CD4-positive, alpha-beta T cell treated with Interleukin-6 at 100 ng/mL for 8 hours (primary cell): ENCODE measurements around the gene OPN1MW.
A peak's percentile ranks its signal among the peaks of the same experiment; 100 is the strongest.
"Not testable (repeated sequence)": the region's sequence is repeated elsewhere in the genome, so short reads cannot be mapped to it uniquely, and the experiment has no call there.

ENCODE experiments used
- DNase-seq: peaks from one replicate; pipeline ENCODE4 v3.0.0-alpha.2; 2020; ENCODE audit warnings: mixed read lengths, low spot score

The OPN1MW gene

DNA sequence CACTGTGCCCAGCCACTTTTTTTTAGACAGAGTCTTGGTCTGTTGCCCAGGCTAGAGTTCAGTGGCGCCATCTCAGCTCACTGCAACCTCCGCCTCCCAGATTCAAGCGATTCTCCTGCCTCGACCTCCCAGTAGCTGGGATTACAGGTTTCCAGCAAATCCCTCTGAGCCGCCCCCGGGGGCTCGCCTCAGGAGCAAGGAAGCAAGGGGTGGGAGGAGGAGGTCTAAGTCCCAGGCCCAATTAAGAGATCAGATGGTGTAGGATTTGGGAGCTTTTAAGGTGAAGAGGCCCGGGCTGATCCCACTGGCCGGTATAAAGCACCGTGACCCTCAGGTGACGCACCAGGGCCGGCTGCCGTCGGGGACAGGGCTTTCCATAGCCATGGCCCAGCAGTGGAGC is at the start of gene OPN1MW:
OPN1MW (plus strand) TSS at position 301 of the 400 bp plus-strand sequence; CDS start at position 383, 82 bp downstream.
- DNase-seq: not testable (repeated sequence)

- peak; percentile 30 for DNase-seq
Measured at GRCh38 chrX:154135458-154136229, 46.8 kb upstream of the OPN1MW start.

DNA sequence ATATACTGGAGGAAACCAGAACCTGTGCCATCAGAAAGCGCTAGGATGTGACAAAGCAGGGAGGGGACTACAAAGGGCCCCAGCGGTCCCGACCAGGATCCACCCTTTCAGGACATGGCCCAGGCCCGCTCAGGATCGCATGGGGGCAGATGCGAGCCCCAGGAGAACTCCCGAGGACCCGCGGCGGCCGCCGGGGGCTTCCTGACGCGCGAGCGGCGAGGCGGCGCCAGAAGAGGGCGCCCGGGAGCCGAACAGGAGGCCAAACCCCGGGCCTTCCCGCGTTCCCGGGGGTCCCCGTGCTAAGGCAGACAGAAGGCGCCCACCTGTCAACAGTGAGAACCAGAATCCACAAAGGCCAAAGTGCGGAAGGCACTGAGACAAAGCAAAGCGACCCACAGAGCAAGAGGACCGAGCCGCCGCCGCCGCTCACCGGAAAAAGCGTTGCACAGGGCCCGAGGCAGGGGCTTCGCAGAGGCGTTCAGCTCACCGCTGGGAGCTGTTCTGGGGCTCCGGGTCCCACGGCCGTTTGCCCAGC is 45.7 kb upstream of the OPN1MW start:
- DNase-seq: peak; percentile 49

DNA sequence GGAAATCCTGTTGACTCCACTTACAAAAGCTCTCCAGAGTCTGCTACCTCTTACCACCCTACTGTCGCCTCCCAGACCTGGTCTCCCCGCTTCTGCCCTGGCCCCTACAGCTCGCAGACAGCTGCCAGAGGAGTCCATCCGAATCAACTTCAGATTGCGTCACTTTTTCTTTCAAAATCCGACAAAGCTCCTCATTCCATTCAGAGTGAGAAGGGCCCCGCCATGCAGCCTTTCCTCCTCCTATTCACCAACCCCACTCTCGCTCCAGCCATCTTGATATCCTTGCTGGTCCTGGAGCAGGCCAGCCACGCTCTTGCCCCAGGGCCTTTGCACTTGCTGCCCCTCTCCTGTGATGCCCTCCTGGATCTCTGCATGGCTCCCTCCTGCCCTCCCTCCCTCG is 43.5 kb upstream of the OPN1MW start:
- DNase-seq: no peak

DNA sequence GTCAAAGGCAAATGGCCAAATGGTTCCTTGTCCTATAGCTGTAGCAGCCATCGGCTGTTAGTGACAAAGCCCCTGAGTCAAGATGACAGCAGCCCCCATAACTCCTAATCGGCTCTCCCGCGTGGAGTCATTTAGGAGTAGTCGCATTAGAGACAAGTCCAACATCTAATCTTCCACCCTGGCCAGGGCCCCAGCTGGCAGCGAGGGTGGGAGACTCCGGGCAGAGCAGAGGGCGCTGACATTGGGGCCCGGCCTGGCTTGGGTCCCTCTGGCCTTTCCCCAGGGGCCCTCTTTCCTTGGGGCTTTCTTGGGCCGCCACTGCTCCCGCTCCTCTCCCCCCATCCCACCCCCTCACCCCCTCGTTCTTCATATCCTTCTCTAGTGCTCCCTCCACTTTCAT is 42.2 kb upstream of the OPN1MW start:
- no peak for DNase-seq

DNA sequence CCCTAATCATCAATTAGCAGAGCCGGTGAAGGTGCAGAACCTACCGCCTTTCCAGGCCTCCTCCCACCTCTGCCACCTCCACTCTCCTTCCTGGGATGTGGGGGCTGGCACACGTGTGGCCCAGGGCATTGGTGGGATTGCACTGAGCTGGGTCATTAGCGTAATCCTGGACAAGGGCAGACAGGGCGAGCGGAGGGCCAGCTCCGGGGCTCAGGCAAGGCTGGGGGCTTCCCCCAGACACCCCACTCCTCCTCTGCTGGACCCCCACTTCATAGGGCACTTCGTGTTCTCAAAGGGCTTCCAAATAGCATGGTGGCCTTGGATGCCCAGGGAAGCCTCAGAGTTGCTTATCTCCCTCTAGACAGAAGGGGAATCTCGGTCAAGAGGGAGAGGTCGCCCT is 41.7 kb upstream of the OPN1MW start:
- no peak for DNase-seq

DNA sequence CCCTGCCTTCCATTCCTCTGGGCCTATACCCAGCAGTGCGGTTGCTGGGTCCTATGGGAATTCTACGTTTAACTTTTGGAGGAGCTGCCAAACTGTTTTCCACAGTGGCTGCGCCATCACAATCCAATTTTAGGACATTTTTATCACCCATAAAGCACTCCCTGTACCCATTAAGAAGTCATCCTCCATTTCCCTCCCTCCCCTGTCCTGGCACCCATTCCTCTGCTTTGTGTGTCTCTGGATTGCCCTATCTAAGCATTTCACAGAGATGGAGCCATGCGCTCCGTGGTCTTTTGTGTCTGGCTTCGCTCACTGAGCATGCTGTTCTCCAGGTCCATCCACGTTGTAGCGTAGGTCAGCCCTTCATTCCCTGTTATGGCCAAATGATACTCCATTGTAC is 40.0 kb upstream of the OPN1MW start:
- DNase-seq: no peak

DNA sequence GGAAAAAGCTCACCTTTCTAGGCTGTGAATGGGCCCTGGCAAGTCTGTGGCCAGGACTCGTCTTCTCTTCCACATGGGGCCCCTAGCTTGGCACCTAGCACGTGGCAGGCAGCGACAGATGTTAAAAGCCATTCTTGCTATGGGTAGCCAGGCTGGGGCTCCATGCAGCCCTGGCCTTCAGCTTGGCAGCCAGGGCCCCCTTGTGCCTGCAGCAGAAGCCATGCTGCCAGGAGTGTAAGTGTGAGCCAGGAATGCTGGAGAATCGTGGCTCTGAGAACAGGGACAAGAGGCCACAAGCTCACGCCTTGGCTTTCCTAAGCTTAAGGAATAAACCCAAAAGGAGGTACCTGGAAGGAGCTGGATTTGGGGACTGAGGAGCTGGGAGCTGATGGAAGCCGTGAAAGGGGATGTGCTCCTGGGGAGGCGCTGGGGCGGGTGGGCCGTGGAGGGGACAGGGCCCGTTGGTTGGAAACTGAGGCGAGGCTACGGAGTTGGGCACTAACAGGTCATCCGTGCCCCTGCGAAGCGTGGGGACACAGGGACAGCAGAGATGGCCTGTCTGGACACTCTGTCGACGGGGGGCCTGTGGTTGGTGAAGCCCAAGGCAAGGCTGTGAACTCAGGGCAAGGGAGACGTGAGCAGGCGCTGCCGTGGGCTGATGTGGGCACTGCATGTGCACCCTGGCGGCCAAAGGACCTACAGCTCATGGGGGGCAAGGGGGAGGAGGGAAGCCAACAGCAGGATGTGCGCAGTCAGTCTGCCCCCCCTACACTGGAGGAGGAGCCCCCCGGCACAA is 39.2 kb upstream of the OPN1MW start:
- no peak for DNase-seq

DNA sequence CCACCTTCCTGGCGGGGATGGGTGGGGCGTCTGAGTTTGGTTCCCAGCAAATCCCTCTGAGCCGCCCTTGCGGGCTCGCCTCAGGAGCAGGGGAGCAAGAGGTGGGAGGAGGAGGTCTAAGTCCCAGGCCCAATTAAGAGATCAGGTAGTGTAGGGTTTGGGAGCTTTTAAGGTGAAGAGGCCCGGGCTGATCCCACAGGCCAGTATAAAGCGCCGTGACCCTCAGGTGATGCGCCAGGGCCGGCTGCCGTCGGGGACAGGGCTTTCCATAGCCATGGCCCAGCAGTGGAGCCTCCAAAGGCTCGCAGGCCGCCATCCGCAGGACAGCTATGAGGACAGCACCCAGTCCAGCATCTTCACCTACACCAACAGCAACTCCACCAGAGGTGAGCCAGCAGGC is 38.4 kb upstream of the OPN1MW start, which contains the start of gene OPN1LW:
OPN1LW (plus strand) TSS at position 234 of the 400 bp plus-strand sequence; CDS start at position 275, 41 bp downstream.
- DNase-seq: not testable (repeated sequence)

DNA sequence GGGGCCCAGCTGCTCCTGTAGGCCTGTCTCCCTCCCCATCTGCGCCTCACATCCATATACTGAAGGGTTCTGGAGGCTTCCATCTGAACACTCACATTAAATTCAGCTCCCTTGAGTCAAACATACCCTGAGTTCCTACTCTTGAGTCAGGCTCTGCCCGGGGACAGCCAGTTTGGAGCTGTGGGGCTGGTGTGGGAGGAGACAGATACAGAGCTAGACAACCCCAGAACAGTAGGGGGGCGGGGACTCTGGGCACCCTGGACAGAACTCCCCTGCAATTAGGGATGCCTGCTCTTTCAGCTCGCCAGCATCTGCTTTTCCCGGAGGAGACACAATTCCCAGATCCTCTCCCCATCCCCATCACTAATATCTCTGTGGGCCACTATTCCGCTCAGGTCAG is 31.4 kb upstream of the OPN1MW start:
- not testable (repeated sequence) for DNase-seq

DNA sequence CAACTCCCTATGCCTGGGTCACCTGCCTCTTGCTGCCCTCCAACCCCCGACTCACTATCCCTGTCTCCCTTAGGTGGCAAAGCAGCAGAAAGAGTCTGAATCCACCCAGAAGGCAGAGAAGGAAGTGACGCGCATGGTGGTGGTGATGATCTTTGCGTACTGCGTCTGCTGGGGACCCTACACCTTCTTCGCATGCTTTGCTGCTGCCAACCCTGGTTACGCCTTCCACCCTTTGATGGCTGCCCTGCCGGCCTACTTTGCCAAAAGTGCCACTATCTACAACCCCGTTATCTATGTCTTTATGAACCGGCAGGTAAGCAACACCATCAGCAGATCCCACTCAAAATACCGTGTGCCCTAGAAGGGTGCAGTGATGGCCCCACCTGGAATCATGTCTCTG is 26.2 kb upstream of the OPN1MW start:
- DNase-seq: not testable (repeated sequence)

GRCh38 chrX:154157207-154157606 is 25.2 kb upstream of the OPN1MW start:
- DNase-seq: not testable (repeated sequence)

- DNase-seq: not testable (repeated sequence)
Measured at GRCh38 chrX:154159345-154159744, 23.1 kb upstream of the OPN1MW start.

GRCh38 chrX:154164902-154165301 is 17.5 kb upstream of the OPN1MW start:
- DNase-seq: not testable (repeated sequence)

GRCh38 chrX:154168384-154168783 is 14.0 kb upstream of the OPN1MW start:
- DNase-seq: not testable (repeated sequence)

GRCh38 chrX:154172535-154172943 is 9.9 kb upstream of the OPN1MW start:
- DNase-seq: not testable (repeated sequence)

DNA sequence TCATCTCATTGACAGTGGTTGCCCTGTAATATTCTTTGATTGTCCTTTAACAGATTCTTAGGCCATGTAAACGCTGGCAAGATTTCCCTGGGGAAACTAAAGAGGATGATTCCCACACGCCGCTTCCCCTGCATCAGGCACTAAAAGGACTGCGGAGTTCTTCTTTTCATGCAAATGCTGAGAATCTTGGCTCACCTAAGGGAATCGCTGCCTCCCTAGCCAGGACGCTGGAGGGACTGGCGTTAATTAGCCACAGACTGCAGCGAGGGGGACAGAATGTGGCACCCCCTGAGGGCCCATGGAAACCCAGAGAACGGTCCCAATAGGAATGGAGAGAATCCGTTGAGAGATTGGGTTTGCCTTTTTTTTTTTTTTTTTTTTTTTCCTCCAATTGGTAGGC is 8.0 kb upstream of the OPN1MW start:
- DNase-seq: not testable (repeated sequence)

- DNase-seq: not testable (repeated sequence)
Measured at GRCh38 chrX:154183794-154184193, 1.4 kb downstream of the OPN1MW start.

DNA sequence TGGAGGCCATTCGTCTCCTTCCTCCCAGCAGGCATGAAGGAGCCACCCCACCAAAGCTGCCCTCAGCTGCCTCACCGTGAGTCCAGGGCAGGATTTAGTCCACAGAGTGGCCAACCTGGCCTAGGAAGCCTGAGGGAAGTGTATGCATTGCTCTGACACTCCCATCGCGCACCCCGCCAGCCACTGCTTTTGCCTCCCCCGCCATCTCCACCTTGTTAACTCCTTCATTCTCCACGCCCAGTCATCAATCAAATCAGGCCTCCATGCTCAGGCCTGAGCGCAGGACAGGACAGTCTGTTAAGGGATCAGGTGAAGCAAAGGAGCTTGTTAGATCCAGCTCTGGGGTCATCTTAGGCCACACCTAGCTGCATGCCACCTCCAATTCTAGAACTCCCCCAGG is 10.4 kb downstream of the OPN1MW start:
- DNase-seq: not testable (repeated sequence)

DNA sequence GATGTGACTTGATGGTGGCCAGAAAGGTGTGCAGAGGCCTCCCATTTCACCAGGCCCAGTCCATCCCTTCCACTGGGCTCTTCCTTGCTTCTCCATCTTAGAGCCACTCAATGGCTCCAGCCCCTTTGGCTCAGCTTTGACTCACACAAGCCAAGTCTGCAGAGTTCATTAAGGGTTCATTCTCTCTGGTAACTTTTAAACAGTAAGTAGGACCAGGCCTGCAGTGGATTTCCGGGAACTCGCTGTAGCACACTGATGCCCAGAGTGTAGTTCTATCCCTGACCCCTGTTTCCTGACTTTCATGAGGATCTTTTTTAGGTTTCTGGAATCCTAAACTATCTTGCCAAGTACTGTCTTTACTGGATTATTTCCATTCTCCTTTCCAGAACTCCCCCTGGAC is 11.9 kb downstream of the OPN1MW start:
- DNase-seq: not testable (repeated sequence)

- DNase-seq: not testable (repeated sequence)
Measured at GRCh38 chrX:154196466-154196865, 14.1 kb downstream of the OPN1MW start.

DNA sequence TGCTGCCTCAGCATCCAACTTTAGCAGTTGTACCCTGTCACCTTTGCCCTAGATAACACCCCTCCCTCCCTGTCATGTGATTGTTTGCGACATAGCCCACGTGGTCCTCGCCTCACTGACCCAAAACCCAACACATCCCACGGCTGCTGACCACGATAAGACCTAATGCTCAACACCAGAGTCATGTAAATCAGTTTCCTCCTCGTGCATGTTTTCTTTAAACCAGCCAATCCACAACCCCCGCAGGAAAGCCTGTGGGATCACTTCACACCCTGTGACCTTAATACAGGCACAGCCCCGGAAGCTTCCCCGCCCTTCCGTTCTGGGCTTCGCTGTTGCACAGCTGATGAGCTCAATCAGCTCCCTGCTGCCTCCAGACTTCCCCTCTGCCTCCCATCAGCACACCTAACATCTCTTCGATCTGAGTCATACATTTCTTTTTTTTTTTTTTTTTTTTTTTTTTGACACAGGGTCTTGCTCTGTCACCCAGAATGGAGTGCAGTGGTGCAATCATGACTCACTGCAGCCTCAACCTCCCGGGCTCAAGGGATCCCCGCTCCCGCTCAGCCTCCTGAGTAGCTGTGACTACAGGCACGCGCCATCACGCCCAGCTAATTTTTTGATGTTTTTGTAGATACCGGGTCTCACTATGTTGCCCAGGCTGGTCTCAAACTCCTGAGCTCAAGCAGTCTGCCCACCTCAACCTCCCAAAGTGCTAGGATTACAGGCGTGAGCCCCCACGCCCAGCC is 27.4 kb downstream of the OPN1MW start:
- not testable (repeated sequence) for DNase-seq
